ENCODE data around the gene CEP63. TPM values are rescaled to one million over a fixed set of nuclear protein-coding genes. Genes with fewer than 3 reads are reported as not detected.
"Not testable (repeated sequence)": the region's sequence is repeated elsewhere in the genome, so short reads cannot be mapped to it uniquely, and the experiment has no call there.

Gene CEP63
- total RNA-seq, 1 donor from 2014 or later = 60.5 TPM

GRCh38 chr3:134576426-134576825 is 90.6 kb downstream of the CEP63 start:
- no peaks in the 10 kb centered on the region for H3K4me1 ChIP-seq (ENCODE audit: control insufficient read depth in 3 of 3, insufficient read depth in 3 of 3, low read length in 3 of 3)
- H3K9me3 ChIP-seq (ENCODE audit: control insufficient read depth in 3 of 3, low read length in 3 of 3) = peaks cover 0 to 2% (median 0%) of the 10 kb centered on the region in 3 donors
- H3K27ac ChIP-seq (ENCODE audit: low read depth, low read length) = no peak overlapping the region
- H3K9ac ChIP-seq (ENCODE audit: low read depth in 1 of 3, low read length in 3 of 3) = no peak overlapping the region
- no peak overlapping the region for H3K4me3 ChIP-seq (ENCODE audit: low read length in 3 of 3)
- H3K36me3 ChIP-seq (ENCODE audit: control insufficient read depth in 3 of 3, insufficient read depth in 3 of 3, low read length in 3 of 3) = peaks cover 0 to 2% (median 0%) of the 10 kb centered on the region in 3 donors
- H3K27me3 ChIP-seq (ENCODE audit: control insufficient read depth in 3 of 3, insufficient read depth in 3 of 3, low read length in 3 of 3) = no peaks in the 10 kb centered on the region

- no peak overlapping the region for H3K4me3 ChIP-seq (ENCODE audit: low read length in 3 of 3)
- H3K9me3 ChIP-seq (ENCODE audit: control insufficient read depth in 3 of 3, low read length in 3 of 3) = peaks cover 0 to 2% (median 0%) of the 10 kb centered on the region in 3 donors
- peaks cover 0 to 2% (median 0%) of the 10 kb centered on the region in 3 donors for H3K36me3 ChIP-seq (ENCODE audit: control insufficient read depth in 3 of 3, insufficient read depth in 3 of 3, low read length in 3 of 3)
- H3K27ac ChIP-seq (ENCODE audit: low read depth, low read length) = no peak overlapping the region
- no peaks in the 10 kb centered on the region for H3K4me1 ChIP-seq (ENCODE audit: control insufficient read depth in 3 of 3, insufficient read depth in 3 of 3, low read length in 3 of 3)
- no peak overlapping the region for H3K9ac ChIP-seq (ENCODE audit: low read depth in 1 of 3, low read length in 3 of 3)
- no peaks in the 10 kb centered on the region for H3K27me3 ChIP-seq (ENCODE audit: control insufficient read depth in 3 of 3, insufficient read depth in 3 of 3, low read length in 3 of 3)
Observed at GRCh38 chr3:134576831-134577230, 91.0 kb downstream of the CEP63 start.

GRCh38 chr3:134579141-134579665 is 93.3 kb downstream of the CEP63 start:
- Histone ChIP-seq H3K36me3 (ENCODE audit: control insufficient read depth in 3 of 3, insufficient read depth in 3 of 3, low read length in 3 of 3) (peaks cover 0 to 2% (median 0%) of the 10 kb centered on the region in 3 donors), H3K27ac (ENCODE audit: low read depth, low read length) (no peak overlapping the region), H3K4me1 (ENCODE audit: control insufficient read depth in 3 of 3, insufficient read depth in 3 of 3, low read length in 3 of 3) (no peaks in the 10 kb centered on the region), H3K9ac (ENCODE audit: low read depth in 1 of 3, low read length in 3 of 3) (no peak overlapping the region), H3K9me3 (ENCODE audit: control insufficient read depth in 3 of 3, low read length in 3 of 3) (no peaks in the 10 kb centered on the region), H3K4me3 (ENCODE audit: low read length in 3 of 3) (no peak overlapping the region), H3K27me3 (ENCODE audit: control insufficient read depth in 3 of 3, insufficient read depth in 3 of 3, low read length in 3 of 3) (no peaks in the 10 kb centered on the region)

GRCh38 chr3:134590766-134591165 is 104.9 kb downstream of the CEP63 start:
- Histone ChIP-seq H3K36me3 (ENCODE audit: control insufficient read depth in 3 of 3, insufficient read depth in 3 of 3, low read length in 3 of 3) (no peaks in the 10 kb centered on the region), H3K27me3 (ENCODE audit: control insufficient read depth in 3 of 3, insufficient read depth in 3 of 3, low read length in 3 of 3) (no peaks in the 10 kb centered on the region), H3K27ac (ENCODE audit: low read depth, low read length) (no peak overlapping the region), H3K4me3 (ENCODE audit: low read length in 3 of 3) (no peak overlapping the region), H3K9me3 (ENCODE audit: control insufficient read depth in 3 of 3, low read length in 3 of 3) (no peaks in the 10 kb centered on the region), H3K4me1 (ENCODE audit: control insufficient read depth in 3 of 3, insufficient read depth in 3 of 3, low read length in 3 of 3) (no peaks in the 10 kb centered on the region), H3K9ac (ENCODE audit: low read depth in 1 of 3, low read length in 3 of 3) (no peak overlapping the region)

- Histone ChIP-seq H3K4me3 (ENCODE audit: low read length in 3 of 3) (no peak overlapping the region), H3K27me3 (ENCODE audit: control insufficient read depth in 3 of 3, insufficient read depth in 3 of 3, low read length in 3 of 3) (no peaks in the 10 kb centered on the region), H3K36me3 (ENCODE audit: control insufficient read depth in 3 of 3, insufficient read depth in 3 of 3, low read length in 3 of 3) (no peaks in the 10 kb centered on the region), H3K9ac (ENCODE audit: low read depth in 1 of 3, low read length in 3 of 3) (no peak overlapping the region), H3K27ac (ENCODE audit: low read depth, low read length) (no peak overlapping the region), H3K4me1 (ENCODE audit: control insufficient read depth in 3 of 3, insufficient read depth in 3 of 3, low read length in 3 of 3) (no peaks in the 10 kb centered on the region), H3K9me3 (ENCODE audit: control insufficient read depth in 3 of 3, low read length in 3 of 3) (no peaks in the 10 kb centered on the region)
Observed at GRCh38 chr3:134592806-134593205, 106.9 kb downstream of the CEP63 start.

DNA sequence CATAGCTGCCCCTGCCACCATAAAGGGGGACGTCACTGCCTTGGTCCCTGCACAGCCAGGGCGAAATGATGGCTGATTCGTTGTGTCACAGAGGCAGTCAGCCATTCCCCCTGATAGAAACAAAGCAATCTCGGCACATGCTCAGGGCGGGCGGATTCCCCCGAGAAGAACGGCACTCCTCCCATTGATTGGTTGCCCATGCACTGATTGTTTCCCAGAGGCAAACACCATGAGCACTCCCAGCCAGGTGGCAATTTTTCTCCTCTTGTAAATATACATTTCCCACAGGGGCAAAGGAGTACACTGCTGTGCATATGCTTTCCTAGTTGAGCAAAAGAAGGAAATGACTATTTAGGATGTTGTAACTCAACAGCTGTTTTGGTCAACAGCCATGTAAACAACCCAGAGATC is 108.5 kb downstream of the CEP63 start:
- Histone ChIP-seq H3K9me3 (ENCODE audit: control insufficient read depth in 3 of 3, low read length in 3 of 3) (no peaks in the 10 kb centered on the region), H3K9ac (ENCODE audit: low read depth in 1 of 3, low read length in 3 of 3) (no peak overlapping the region), H3K27ac (ENCODE audit: low read depth, low read length) (no peak overlapping the region), H3K4me3 (ENCODE audit: low read length in 3 of 3) (no peak overlapping the region), H3K36me3 (ENCODE audit: control insufficient read depth in 3 of 3, insufficient read depth in 3 of 3, low read length in 3 of 3) (no peaks in the 10 kb centered on the region), H3K4me1 (ENCODE audit: control insufficient read depth in 3 of 3, insufficient read depth in 3 of 3, low read length in 3 of 3) (no peaks in the 10 kb centered on the region), H3K27me3 (ENCODE audit: control insufficient read depth in 3 of 3, insufficient read depth in 3 of 3, low read length in 3 of 3) (no peaks in the 10 kb centered on the region)

DNA sequence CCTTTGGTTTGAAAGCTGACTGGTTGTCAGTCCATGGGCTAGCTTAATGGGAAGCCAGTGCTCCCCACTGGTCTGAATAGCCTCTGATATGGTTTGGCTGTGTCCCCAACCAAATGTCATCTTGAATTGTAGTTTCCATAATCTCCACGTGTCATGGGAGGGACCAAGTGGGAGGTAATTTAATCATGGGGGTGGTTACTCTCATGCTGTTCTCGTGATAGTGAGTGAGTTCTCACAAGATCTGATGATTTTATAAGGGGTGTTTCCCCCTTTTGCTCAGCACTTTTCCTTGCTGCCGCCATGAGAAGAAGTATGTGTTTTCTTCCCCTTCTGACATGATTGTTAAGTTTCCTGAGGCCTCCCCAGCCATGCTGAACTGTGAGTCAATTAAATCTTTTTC is 109.1 kb downstream of the CEP63 start:
- not testable (repeated sequence) for H3K27ac ChIP-seq (ENCODE audit: low read depth, low read length); H3K9me3 ChIP-seq (ENCODE audit: control insufficient read depth in 3 of 3, low read length in 3 of 3); H3K9ac ChIP-seq (ENCODE audit: low read depth in 1 of 3, low read length in 3 of 3); H3K4me1 ChIP-seq (ENCODE audit: control insufficient read depth in 3 of 3, insufficient read depth in 3 of 3, low read length in 3 of 3); H3K27me3 ChIP-seq (ENCODE audit: control insufficient read depth in 3 of 3, insufficient read depth in 3 of 3, low read length in 3 of 3); H3K4me3 ChIP-seq (ENCODE audit: low read length in 3 of 3); H3K36me3 ChIP-seq (ENCODE audit: control insufficient read depth in 3 of 3, insufficient read depth in 3 of 3, low read length in 3 of 3)

DNA sequence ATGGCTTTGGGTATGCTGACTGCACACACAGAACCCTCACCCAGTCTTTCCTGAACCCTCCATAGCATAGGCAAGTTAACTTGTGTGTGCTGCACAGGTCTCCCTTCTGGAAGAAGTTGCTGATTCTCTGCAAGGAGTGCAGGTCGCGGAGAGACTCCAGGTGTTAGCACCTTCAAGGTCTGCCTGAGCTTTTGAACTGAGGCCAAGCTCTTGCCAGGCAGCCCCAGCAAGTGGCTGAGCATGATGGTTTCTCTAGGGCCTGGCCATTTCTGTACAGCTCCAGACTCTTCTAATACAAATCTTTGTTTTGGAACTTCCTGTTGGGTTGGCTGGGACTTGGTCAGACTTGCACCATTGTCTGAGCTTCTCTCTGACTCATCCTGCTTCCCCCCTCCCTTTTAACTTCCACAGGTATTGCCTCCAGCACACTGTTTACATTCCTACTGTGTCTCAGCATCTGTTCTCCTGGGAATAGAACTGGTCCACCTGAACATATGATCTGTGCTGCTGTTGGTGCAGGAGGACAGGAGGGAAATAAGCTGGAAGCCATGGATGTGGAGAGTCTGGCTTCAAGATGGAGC is 111.6 kb downstream of the CEP63 start:
- no peaks in the 10 kb centered on the region for H3K9me3 ChIP-seq (ENCODE audit: control insufficient read depth in 3 of 3, low read length in 3 of 3)
- no peak overlapping the region for H3K4me3 ChIP-seq (ENCODE audit: low read length in 3 of 3)
- no peak overlapping the region for H3K27ac ChIP-seq (ENCODE audit: low read depth, low read length)

GRCh38 chr3:134598763-134599545 is 113.1 kb downstream of the CEP63 start:
- Histone ChIP-seq H3K9me3 (ENCODE audit: control insufficient read depth in 3 of 3, low read length in 3 of 3) (no peaks in the 10 kb centered on the region), H3K4me1 (ENCODE audit: control insufficient read depth in 3 of 3, insufficient read depth in 3 of 3, low read length in 3 of 3) (peaks cover 4 to 8% (median 6%) of the 10 kb centered on the region in 3 donors), H3K36me3 (ENCODE audit: control insufficient read depth in 3 of 3, insufficient read depth in 3 of 3, low read length in 3 of 3) (peaks cover 6 to 16% (median 14%) of the 10 kb centered on the region in 3 donors), H3K4me3 (ENCODE audit: low read length in 3 of 3) (no peak overlapping the region), H3K27me3 (ENCODE audit: control insufficient read depth in 3 of 3, insufficient read depth in 3 of 3, low read length in 3 of 3) (no peaks in the 10 kb centered on the region), H3K9ac (ENCODE audit: low read depth in 1 of 3, low read length in 3 of 3) (no peak overlapping the region), H3K27ac (ENCODE audit: low read depth, low read length) (no peak overlapping the region)

More for the DNA sequence above, 111.6 kb downstream of the CEP63 start:
- peaks cover 0 to 1% (median 1%) of the 10 kb centered on the region in 3 donors for H3K36me3 ChIP-seq (ENCODE audit: control insufficient read depth in 3 of 3, insufficient read depth in 3 of 3, low read length in 3 of 3)
- H3K4me1 ChIP-seq (ENCODE audit: control insufficient read depth in 3 of 3, insufficient read depth in 3 of 3, low read length in 3 of 3) = peaks cover 4 to 8% (median 6%) of the 10 kb centered on the region in 3 donors
- H3K9ac ChIP-seq (ENCODE audit: low read depth in 1 of 3, low read length in 3 of 3) = no peak overlapping the region
- H3K27me3 ChIP-seq (ENCODE audit: control insufficient read depth in 3 of 3, insufficient read depth in 3 of 3, low read length in 3 of 3) = no peaks in the 10 kb centered on the region

GRCh38 chr3:134600206-134600605 is 114.3 kb downstream of the CEP63 start:
- Histone ChIP-seq H3K9ac (ENCODE audit: low read depth in 1 of 3, low read length in 3 of 3) (peak overlapping the region in 1 of 3 donors; percentile 14), H3K27me3 (ENCODE audit: control insufficient read depth in 3 of 3, insufficient read depth in 3 of 3, low read length in 3 of 3) (no peaks in the 10 kb centered on the region)

More at GRCh38 chr3:134600206-134600605, 114.3 kb downstream of the CEP63 start:
- Histone ChIP-seq H3K4me3 (ENCODE audit: low read length in 3 of 3) (no peak overlapping the region), H3K27ac (ENCODE audit: low read depth, low read length) (no peak overlapping the region), H3K36me3 (ENCODE audit: control insufficient read depth in 3 of 3, insufficient read depth in 3 of 3, low read length in 3 of 3) (peaks cover 6 to 25% (median 19%) of the 10 kb centered on the region in 3 donors), H3K4me1 (ENCODE audit: control insufficient read depth in 3 of 3, insufficient read depth in 3 of 3, low read length in 3 of 3) (peaks cover 4 to 8% (median 6%) of the 10 kb centered on the region in 3 donors), H3K9me3 (ENCODE audit: control insufficient read depth in 3 of 3, low read length in 3 of 3) (no peaks in the 10 kb centered on the region)
